K562 (cell line): ENCODE data around the gene CMTM4. TPM values are rescaled to one million over a fixed set of nuclear protein-coding genes. Genes with fewer than 3 reads are reported as not detected.
A peak's percentile ranks its signal among the peaks of the same experiment; 100 is the strongest.

Source experiments
- ATAC-seq: fragments of 200-7000 bp; cut with Tn5 transposase; 3 replicates; pipeline ENCODE4 v1.9.1; 2020; ENCODE audit warnings: moderate library complexity
- BruUV-seq: library from RNA; stranded (reverse); fragments of 400-500 nt; replicated peaks from 2 replicates; lab custom pipeline; 2021; lab: Mats Ljungman, UMichigan
- CTCF ChIA-PET: fragments of 300-600 bp; formaldehyde crosslinking; extraction: SDS; loops from one replicate; lab custom pipeline; 2021; ENCODE audit warnings: low intra/inter-chr PET ratio; lab: Yijun Ruan, JAX
- POLR2A ChIA-PET: fragments of 300-600, 350-650 bp; sonication (Branson Sonifier 250); formaldehyde crosslinking; extraction: SDS; loops from one replicate; lab custom pipeline; 2021; ENCODE audit warnings: antibody characterized with exemption, inconsistent platforms; lab: Yijun Ruan, JAX
- DNase-seq, 4 experiments: peaks; one replicate each; pipeline versions ENCODE4 v3.0.0 to v3.0.0-alpha.2; 2011 to 2018; ENCODE audit warnings: low spot score in 3 of 4, mixed read lengths in 3 of 4; ENCODE audit errors: extremely low read depth in 1 of 4
- FAIRE-seq: peaks from 2 replicates; lab custom pipeline; 2011; peaks lifted over from hg19 to GRCh38; lab: Jason Lieb, UNC
- H2AFZ ChIP-seq: 2 replicates; pipeline ENCODE4 v1.6.0; 2011; ENCODE audit warnings: low read depth, low read length, control low read depth, inconsistent platforms
- H3K27ac ChIP-seq: fragments of 200-600 bp; 3 replicates; pipeline ENCODE4 v1.8.0; 2011; ENCODE audit warnings: low read depth, mild to moderate bottlenecking, control low read depth, inconsistent platforms, low read length, moderate library complexity, mixed read lengths; ENCODE audit errors: extremely low read depth
- H3K27me3 ChIP-seq, 2 experiments: fragments of 300-600 bp in 1 of 2; 2 replicates in 1 of 2; 3 replicates in 1 of 2; pipeline versions ENCODE4 v1.6.0 to v1.8.0; 2011; ENCODE audit warnings: inconsistent platforms in 2 of 2, low read length in 2 of 2, mild to moderate bottlenecking in 1 of 2, mixed read lengths in 1 of 2, moderate library complexity in 1 of 2; ENCODE audit not compliant: control insufficient read depth in 2 of 2, insufficient read depth in 2 of 2
- H3K36me3 ChIP-seq: fragments of 300-600 bp; 3 replicates; pipeline ENCODE4 v1.8.0; 2011; ENCODE audit warnings: mild to moderate bottlenecking, low read length, inconsistent platforms; ENCODE audit not compliant: control insufficient read depth, insufficient read depth
- H3K4me1 ChIP-seq, 2 experiments: fragments of 200-600 bp in 1 of 2; replicated peaks in 1 of 2; 2 replicates in 1 of 2; 3 replicates in 1 of 2; pipeline versions ENCODE4 v1.5.1 to v1.8.0; 2011; ENCODE audit warnings: inconsistent platforms in 2 of 2, low read length in 2 of 2, mild to moderate bottlenecking in 1 of 2, mixed read lengths in 1 of 2, moderate library complexity in 1 of 2; ENCODE audit not compliant: control insufficient read depth in 2 of 2, insufficient read depth in 2 of 2
- H3K4me2 ChIP-seq: 2 replicates; pipeline ENCODE4 v1.6.1; 2011; ENCODE audit warnings: low read length, control low read depth, inconsistent platforms, mixed read lengths; ENCODE audit not compliant: insufficient read depth
- H3K4me3 ChIP-seq: fragments of 200-600 bp; sonication (generic), shearing (Covaris generic); 2 replicates; pipeline ENCODE4 v1.5.1; 2016; ENCODE audit warnings: control low read depth, inconsistent platforms
- H3K79me2 ChIP-seq: fragments of 200-600 bp; 3 replicates; pipeline ENCODE4 v1.8.0; 2011; ENCODE audit warnings: low read length, inconsistent platforms; ENCODE audit not compliant: control insufficient read depth, insufficient read depth
- H3K9ac ChIP-seq, 2 experiments: 2 replicates each; pipeline versions ENCODE4 v1.6.0 to v1.6.1; 2011; ENCODE audit warnings: low read depth in 2 of 2, low read length in 2 of 2, control low read depth in 1 of 2, inconsistent platforms in 1 of 2, mild to moderate bottlenecking in 1 of 2, mixed read lengths in 1 of 2; ENCODE audit not compliant: insufficient read depth in 1 of 2
- H3K9me1 ChIP-seq: one replicate; pipeline ENCODE4 v1.6.0; 2011; ENCODE audit warnings: inconsistent platforms, mild to moderate bottlenecking, low read length, moderate library complexity; ENCODE audit not compliant: control insufficient read depth, insufficient read depth
- H3K9me3 ChIP-seq: replicated peaks from 2 replicates; pipeline ENCODE4 v1.5.1; 2011; ENCODE audit warnings: low read depth, low read length, inconsistent platforms; ENCODE audit not compliant: control insufficient read depth, insufficient read depth
- H4K20me1 ChIP-seq: replicated peaks from 2 replicates; pipeline ENCODE4 v1.6.1; 2011; ENCODE audit warnings: low read length, inconsistent platforms, mixed read lengths; ENCODE audit not compliant: control insufficient read depth, insufficient read depth
- CHD2 ChIP-seq: IDR thresholded peaks from 2 replicates; pipeline ENCODE4 v1.6.1; 2011; ENCODE audit warnings: low read depth, low read length
- JUN ChIP-seq, 2 experiments: sonication (generic) in 1 of 2; formaldehyde crosslinking in 1 of 2; IDR thresholded peaks; 2 replicates each; pipeline versions ENCODE4 v1.6.1 to v1.8.0; 2012 to 2022; ENCODE audit warnings: borderline replicate concordance in 2 of 2, mild to moderate bottlenecking in 2 of 2, improper control_type of control experiment in 1 of 2, low read depth in 1 of 2, low read length in 1 of 2, missing genetic modification reagents in 1 of 2
- KLF16 ChIP-seq: IDR thresholded peaks from 2 replicates; pipeline ENCODE4 v1.6.1; 2016; ENCODE audit warnings: antibody characterized with exemption
- MAFF ChIP-seq: IDR thresholded peaks from 2 replicates; pipeline ENCODE4 v1.6.1; 2012; ENCODE audit warnings: low read length, improper control_type of control experiment
- POLR2B ChIP-seq: fragments of 450-650 bp; IDR thresholded peaks from 2 replicates; pipeline ENCODE4 v1.6.1; 2018; ENCODE audit warnings: low read depth; ENCODE audit not compliant: partially characterized antibody
- RBM22 ChIP-seq: fragments of 200-400 bp; formaldehyde crosslinking; IDR thresholded peaks from 2 replicates; pipeline ENCODE4 v1.6.1; 2018; ENCODE audit warnings: low read length, low read depth; ENCODE audit not compliant: poor library complexity, severe bottlenecking
- RCOR1 ChIP-seq, 2 experiments: IDR thresholded peaks; 2 replicates each; pipeline ENCODE4 v1.6.1; 2012; ENCODE audit warnings: low read depth in 2 of 2, low read length in 2 of 2, borderline replicate concordance in 1 of 2, improper control_type of control experiment in 1 of 2
- TAF1 ChIP-seq: IDR thresholded peaks from 2 replicates; pipeline ENCODE4 v1.6.1; 2011; ENCODE audit warnings: mild to moderate bottlenecking, low read length, moderate library complexity; ENCODE audit not compliant: insufficient read depth, control insufficient read depth, severe bottlenecking; ENCODE audit errors: extremely low read depth
- ZNF274 ChIP-seq: IDR thresholded peaks from 2 replicates; pipeline ENCODE4 v1.6.1; 2011; ENCODE audit warnings: low read depth, mild to moderate bottlenecking, low read length, moderate library complexity, borderline replicate concordance
- ZNF644 ChIP-seq: fragments of 200-800 bp; sonication (Bioruptor generic); IDR thresholded peaks from 2 replicates; pipeline ENCODE4 v1.6.1; 2016; ENCODE audit warnings: low read depth, missing genetic modification characterization, missing compliant biosample characterization
- ZNF778 ChIP-seq: fragments of 450-650 bp; formaldehyde crosslinking; IDR thresholded peaks from 2 replicates; pipeline ENCODE4 v1.4.0; 2020; ENCODE audit warnings: mild to moderate bottlenecking, moderate library complexity
- WGBS: fragments of 100-300 bp; shearing (Covaris generic); methylation state at CpG from one replicate; pipeline ENCODE4 v1.1.6; 2016; ENCODE audit warnings: low coverage, mixed read lengths; ENCODE audit not compliant: insufficient coverage; ENCODE audit errors: missing lambda C conversion rate; 5-methylcytosine and 5-hydroxymethylcytosine counted together
- in situ Hi-C: fragments of 300-500 bp; cut with MboI; formaldehyde crosslinking; loops from 4 replicates; pipeline ENCODE4 v1.15.0; 2018; ENCODE audit warnings: inconsistent platforms, mixed read lengths
- intact Hi-C: fragments of 100-400 bp; cut with micrococcal nuclease; formaldehyde crosslinking; loops from 2 replicates; pipeline ENCODE4 v1.14.2; 2022
- polyA plus RNA-seq, 8 experiments: library from polyadenylated mRNA; depleted of rRNA in 4 of 8; stranded (reverse) in 5 of 8; unstranded in 3 of 8; fragments of >200 nt; fragmentation: Nextera tagmentation in 2 of 8; fragmentation: Illumina TruSeq in 1 of 8; extraction: Ambion mirVana in 2 of 8; extraction: Trizol in 1 of 8; gene quantifications; 2 replicates each; pipeline versions ENCODE4 v1.2.1 to v1.2.3, GENCODE V29; 2011 to 2014; ENCODE audit warnings: inconsistent platforms in 1 of 8, missing spikeins in 1 of 8
- total RNA-seq, 7 experiments: library from RNA; depleted of rRNA in 6 of 7; stranded (reverse); fragments of >200 nt in 6 of 7; fragmentation: Illumina TruSeq in 2 of 7; extraction: Trizol in 2 of 7; gene quantifications; 2 replicates each; pipeline versions ENCODE4 v1.2.1 to v1.2.3, GENCODE V29; 2011 to 2021; ENCODE audit warnings: low replicate concordance in 1 of 7
- TF ChIP-seq, protein P1 (sequence below): fragments of 450-650 bp; IDR thresholded peaks from 2 replicates; pipeline ENCODE4 v1.6.1; 2016
- TF ChIP-seq, protein P2 (sequence below), 3 experiments: IDR thresholded peaks in 2 of 3; conservative IDR thresholded peaks in 1 of 3; 2 replicates each; pipeline ENCODE4 v1.5.1; 2011 to 2012; ENCODE audit warnings: low read length in 3 of 3, mild to moderate bottlenecking in 3 of 3, control low read depth in 2 of 3, improper control_type of control experiment in 1 of 3, inconsistent platforms in 1 of 3, low read depth in 1 of 3, mixed read lengths in 1 of 3, moderate library complexity in 1 of 3; ENCODE audit not compliant: insufficient read depth in 2 of 3
- TF ChIP-seq, protein P3 (sequence below): IDR thresholded peaks from 2 replicates; pipeline ENCODE4 v1.6.1; 2011; ENCODE audit warnings: borderline replicate concordance, low read depth, mild to moderate bottlenecking, moderate library complexity, low read length; ENCODE audit not compliant: insufficient read depth, poor library complexity, severe bottlenecking

The CMTM4 gene
- total and polyA plus RNA-seq, 9 of the 15 experiments (the other 6 are each of a cell fraction or from before 2014, with no cell fraction given), result 2.0 to 21.3 (median 12.5) TPM

DNA sequence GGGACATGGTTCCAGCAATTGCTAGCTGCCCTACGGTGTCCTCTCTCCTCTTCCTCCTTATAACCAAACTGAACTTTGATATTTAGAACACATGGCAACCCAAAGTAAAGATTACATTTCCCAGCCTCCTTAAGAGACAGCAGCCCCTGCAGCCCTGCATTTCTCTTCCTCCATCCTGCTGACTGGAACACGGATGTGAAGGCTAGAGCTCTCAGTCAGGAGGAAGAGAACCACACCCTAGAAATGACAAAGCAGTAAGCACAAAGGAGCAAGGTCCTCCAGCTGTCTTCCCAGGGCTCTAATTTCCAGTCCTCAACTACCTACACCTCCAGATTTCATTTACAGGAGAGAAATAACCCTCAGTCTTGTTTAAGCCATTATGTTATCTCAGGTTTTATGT, 44.0 kb upstream of the CMTM4 start (continued):
- TF ChIP-seq RCOR1 (IDR thresholded peaks at IDR 0.05; ENCODE audit: borderline replicate concordance in 1 of 2, low read depth in 2 of 2, low read length in 2 of 2) (peak in 1 of 2 experiments; percentile 69; a peak in 1 of 4 replicates), MAFF (peak; percentile 26; the same call in 1 of the 2 replicates), ZNF778 (CRISPR knock-in tag) (no peak), CHD2 (no peak), ZNF274 (no peak)

DNA sequence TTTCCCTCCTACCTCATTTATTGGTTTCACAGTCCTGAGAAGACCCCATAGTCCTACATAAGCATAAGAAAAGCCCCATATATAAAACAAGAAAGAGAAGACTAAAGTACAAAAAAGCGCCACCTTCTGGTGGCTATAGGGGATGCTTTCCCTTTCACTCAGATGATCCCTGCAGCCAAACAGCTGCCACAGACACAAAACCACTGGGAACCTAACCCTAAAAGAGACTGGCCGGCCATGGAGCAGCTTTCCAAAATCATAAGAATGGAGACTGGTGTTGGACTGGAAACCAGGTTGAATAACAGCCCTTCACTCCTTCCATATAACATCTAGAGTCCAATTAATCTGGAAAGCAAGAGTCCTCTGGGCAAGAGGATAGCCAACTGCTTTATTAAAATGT, 43.5 kb upstream of the CMTM4 start:
- H3K4me2 ChIP-seq, result peak overlapping the region; percentile 52
- POLR2A ChIA-PET, result interaction anchor here (0.6 to 5.1 kb wide), 8 partner anchors 8 to 324 kb away, joined by 3 to 33 read pairs (median 4); partner anchors contain the start of gene DYNC1LI2
- TF ChIP-seq JUN (IDR thresholded peaks at IDR 0.05; ENCODE audit: borderline replicate concordance, low read depth, low read length), result no peak
- no peak for TF ChIP-seq JUN (CRISPR knock-in tag; IDR thresholded peaks at IDR 0.05; ENCODE audit: borderline replicate concordance)
- TF ChIP-seq, protein P1, sequence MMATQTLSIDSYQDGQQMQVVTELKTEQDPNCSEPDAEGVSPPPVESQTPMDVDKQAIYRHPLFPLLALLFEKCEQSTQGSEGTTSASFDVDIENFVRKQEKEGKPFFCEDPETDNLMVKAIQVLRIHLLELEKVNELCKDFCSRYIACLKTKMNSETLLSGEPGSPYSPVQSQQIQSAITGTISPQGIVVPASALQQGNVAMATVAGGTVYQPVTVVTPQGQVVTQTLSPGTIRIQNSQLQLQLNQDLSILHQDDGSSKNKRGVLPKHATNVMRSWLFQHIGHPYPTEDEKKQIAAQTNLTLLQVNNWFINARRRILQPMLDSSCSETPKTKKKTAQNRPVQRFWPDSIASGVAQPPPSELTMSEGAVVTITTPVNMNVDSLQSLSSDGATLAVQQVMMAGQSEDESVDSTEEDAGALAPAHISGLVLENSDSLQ, result peak; percentile 11; the same call in 1 of the 2 replicates
- no peak for TF ChIP-seq TAF1
- TF ChIP-seq KLF16, result 0 out of 2 replicates have a peak, but pooled peaks have one; percentile 18
- no peak for TF ChIP-seq ZNF644
- TF ChIP-seq, protein P2, sequence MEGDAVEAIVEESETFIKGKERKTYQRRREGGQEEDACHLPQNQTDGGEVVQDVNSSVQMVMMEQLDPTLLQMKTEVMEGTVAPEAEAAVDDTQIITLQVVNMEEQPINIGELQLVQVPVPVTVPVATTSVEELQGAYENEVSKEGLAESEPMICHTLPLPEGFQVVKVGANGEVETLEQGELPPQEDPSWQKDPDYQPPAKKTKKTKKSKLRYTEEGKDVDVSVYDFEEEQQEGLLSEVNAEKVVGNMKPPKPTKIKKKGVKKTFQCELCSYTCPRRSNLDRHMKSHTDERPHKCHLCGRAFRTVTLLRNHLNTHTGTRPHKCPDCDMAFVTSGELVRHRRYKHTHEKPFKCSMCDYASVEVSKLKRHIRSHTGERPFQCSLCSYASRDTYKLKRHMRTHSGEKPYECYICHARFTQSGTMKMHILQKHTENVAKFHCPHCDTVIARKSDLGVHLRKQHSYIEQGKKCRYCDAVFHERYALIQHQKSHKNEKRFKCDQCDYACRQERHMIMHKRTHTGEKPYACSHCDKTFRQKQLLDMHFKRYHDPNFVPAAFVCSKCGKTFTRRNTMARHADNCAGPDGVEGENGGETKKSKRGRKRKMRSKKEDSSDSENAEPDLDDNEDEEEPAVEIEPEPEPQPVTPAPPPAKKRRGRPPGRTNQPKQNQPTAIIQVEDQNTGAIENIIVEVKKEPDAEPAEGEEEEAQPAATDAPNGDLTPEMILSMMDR (IDR thresholded peaks at IDR 0.05 in 2 of 3, conservative IDR thresholded peaks at IDR 0.05 in 1 of 3; ENCODE audit: insufficient read depth in 2 of 3, low read depth in 1 of 3, low read length in 3 of 3), result peak; percentile 59 to 72 (median 67); a peak in 5 of 6 replicates
- TF ChIP-seq POLR2B, result no peak
- TF ChIP-seq RBM22, result no peak
- TF ChIP-seq, protein P3, sequence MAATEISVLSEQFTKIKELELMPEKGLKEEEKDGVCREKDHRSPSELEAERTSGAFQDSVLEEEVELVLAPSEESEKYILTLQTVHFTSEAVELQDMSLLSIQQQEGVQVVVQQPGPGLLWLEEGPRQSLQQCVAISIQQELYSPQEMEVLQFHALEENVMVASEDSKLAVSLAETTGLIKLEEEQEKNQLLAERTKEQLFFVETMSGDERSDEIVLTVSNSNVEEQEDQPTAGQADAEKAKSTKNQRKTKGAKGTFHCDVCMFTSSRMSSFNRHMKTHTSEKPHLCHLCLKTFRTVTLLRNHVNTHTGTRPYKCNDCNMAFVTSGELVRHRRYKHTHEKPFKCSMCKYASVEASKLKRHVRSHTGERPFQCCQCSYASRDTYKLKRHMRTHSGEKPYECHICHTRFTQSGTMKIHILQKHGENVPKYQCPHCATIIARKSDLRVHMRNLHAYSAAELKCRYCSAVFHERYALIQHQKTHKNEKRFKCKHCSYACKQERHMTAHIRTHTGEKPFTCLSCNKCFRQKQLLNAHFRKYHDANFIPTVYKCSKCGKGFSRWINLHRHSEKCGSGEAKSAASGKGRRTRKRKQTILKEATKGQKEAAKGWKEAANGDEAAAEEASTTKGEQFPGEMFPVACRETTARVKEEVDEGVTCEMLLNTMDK, result peak; percentile 60

More for the DNA sequence above, 43.5 kb upstream of the CMTM4 start:
- ATAC-seq, result peak; percentile 80
- Histone ChIP-seq H3K9me3 (no peaks in the 10 kb centered on the region), H4K20me1 (no peaks in the 10 kb centered on the region; the same call in 1 of the 2 replicates), H3K79me2 (peaks cover 40% of the 10 kb centered on the region), H3K27me3 (no peaks in the 10 kb centered on the region), H3K4me3 (no peak overlapping the region), H3K4me1 (peaks cover 12 to 24% of the 10 kb centered on the region in 2 experiments; a peak in 4 of 5 replicates), H3K27ac (peak overlapping the region; percentile 43; the same call in 1 of the 3 replicates), H2AFZ (no peak overlapping the region), H3K36me3 (peaks cover 94% of the 10 kb centered on the region), H3K9me1 (no peaks in the 10 kb centered on the region), H3K9ac (no peak overlapping the region)
- DNase-seq, result peak; percentile 56 to 73 (median 67)
- in situ Hi-C loops (no loop called here), intact Hi-C loops (loop anchor here (5.0 kb wide), 1 partner anchor 78 kb away; no protein-coding TSS in a partner anchor)
- CTCF ChIA-PET, result interaction anchor here (0.6 kb wide), 1 partner anchor 334 kb away, joined by 3 read pairs; no protein-coding TSS in a partner anchor
- 7% methylated on average over 2 of the region's 2 CpGs for WGBS
- peak; percentile 69 for FAIRE-seq
- no TSS peak for BruUV-seq
